NB4 (cell line): ENCODE data around the gene SLC18A2.

Experiments used
- CTCF ChIP-seq: IDR thresholded peaks from one replicate; pipeline ENCODE4 v1.5.1; 2012; ENCODE audit warnings: low read depth, low read length
- MYC ChIP-seq: IDR thresholded peaks from 2 replicates; pipeline ENCODE4 v1.6.1; 2011; ENCODE audit warnings: low read depth, low read length

DNA sequence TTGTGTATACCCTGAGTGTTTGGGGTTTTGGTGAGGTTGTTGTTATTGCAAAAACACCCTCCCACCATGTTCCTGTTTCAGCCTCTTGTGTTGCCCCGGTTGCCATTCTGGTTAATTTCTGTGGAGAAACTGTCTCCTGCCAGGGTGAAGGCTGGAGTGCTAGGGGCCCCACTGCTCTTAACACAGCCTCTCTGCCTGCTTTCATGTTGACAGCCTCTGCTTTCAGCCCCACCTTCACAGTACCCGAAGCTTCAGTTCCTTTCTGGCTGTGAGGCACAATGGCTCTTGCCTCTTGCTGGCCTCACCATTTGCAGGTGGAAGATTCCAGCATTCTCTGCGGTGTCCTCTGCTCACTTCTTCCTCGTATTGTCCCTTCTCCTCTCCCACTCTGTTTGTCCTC lies 19.2 kb downstream of the SLC18A2 start:
- TF ChIP-seq CTCF (no peak), MYC (no peak)
